DMS153 (cell line): ENCODE data around the gene THBS1.

Experiments
- DNase-seq: peaks from one replicate; lab custom pipeline; 2025; lab: John Stamatoyannopoulos, UW

The THBS1 gene

DNA sequence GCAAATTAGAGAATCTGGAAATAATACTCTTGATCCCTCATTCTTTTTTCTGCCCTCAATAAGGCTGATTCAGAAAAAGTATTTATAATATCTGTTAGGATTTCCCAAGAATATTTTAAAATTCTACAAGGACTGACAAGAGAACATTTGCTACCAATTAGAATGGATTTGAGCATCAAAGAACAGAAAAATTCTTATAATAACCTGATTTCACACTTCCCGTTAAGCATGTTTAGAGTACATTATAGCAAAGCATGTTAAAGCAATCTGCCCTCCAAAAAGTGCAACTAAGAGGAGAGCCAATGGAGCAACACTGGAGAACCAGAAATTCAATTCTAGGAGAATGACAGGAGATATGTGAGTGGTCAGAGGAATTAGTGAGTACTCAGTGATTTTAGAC, 57.2 kb downstream of the THBS1 start:
- DNase-seq: no peak

- no peak for DNase-seq
Measured at GRCh38 chr15:39639037-39639436, 58.2 kb downstream of the THBS1 start.

- DNase-seq: no peak
Measured at GRCh38 chr15:39640665-39641064, 59.8 kb downstream of the THBS1 start.

DNA sequence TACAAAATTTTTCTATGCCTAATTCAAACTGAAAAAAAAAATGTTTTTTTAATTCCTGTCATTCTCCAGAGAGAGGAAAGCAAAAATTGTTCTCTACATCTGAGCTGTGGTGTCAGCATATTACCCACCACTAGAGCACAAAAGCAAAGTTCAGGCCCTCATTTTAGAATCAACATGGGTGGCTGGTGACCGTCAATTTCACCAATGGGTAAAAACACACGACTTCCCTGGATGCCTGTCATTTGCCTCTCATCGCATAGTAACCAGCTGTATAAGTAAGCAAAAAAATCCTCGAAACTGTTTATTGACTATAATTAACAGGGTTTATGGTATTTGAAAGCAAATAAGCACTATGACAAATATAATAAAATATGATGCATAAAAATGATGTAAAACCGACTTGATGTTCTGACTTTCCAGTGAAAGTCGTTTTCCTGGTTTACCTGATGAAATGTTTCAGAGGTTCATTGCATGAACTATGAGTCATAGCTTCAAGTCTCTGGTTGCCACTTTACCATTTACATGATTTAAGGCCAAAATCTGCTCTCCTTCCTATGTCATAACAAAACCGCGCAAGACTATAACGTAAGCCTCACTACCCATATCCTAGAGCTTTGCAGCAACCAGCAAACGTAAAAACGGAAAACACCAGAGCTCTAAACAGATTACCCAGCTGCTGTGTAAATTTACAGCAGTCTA, 60.5 kb downstream of the THBS1 start:
- DNase-seq: no peak

GRCh38 chr15:39642011-39642640, 61.2 kb downstream of the THBS1 start:
- no peak for DNase-seq

- DNase-seq: no peak
Measured at GRCh38 chr15:39643727-39644126, 62.8 kb downstream of the THBS1 start.

- DNase-seq: no peak
Measured at GRCh38 chr15:39644136-39644535, 63.3 kb downstream of the THBS1 start.

GRCh38 chr15:39645138-39645975, 64.5 kb downstream of the THBS1 start:
- DNase-seq: no peak

- no peak for DNase-seq
Measured at GRCh38 chr15:39645976-39646257, 65.0 kb downstream of the THBS1 start.

DNA sequence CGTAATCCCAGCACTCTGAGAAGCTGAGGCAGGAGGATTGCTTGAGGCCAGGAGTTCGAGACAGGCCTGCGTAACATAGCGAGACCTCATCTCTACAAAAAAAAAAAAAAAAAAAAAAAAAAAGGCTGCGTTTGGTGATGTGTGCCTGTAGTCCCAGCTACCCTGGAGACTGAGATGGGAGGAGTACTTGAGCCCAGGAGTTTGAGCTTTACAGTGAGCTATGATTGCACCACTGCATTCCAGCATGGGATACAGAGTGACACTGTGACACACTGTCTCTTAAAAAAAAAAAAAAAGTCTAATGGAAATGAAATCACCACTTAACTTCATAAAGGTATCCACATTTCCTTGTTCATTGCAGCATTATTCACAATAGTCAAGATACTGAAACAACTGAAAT, 65.5 kb downstream of the THBS1 start:
- DNase-seq: no peak
